Pancreas (tissue), 10 donors: ENCODE data around the gene SEC24D. TPM values are rescaled to one million over a fixed set of nuclear protein-coding genes. Genes with fewer than 3 reads are reported as not detected.

Source experiments
- ATAC-seq, 4 donors: fragments of 200-7000 bp; cut with Tn5 transposase; one replicate each; pipeline versions ENCODE4 v1.8.0 to v1.9.1; 2020; ENCODE audit warnings: mild to moderate bottlenecking in 4 of 4, moderate library complexity in 4 of 4
- DNase-seq, 6 donors: peaks; one replicate each; pipeline ENCODE4 v3.0.0-alpha.2; 2020
- FAIRE-seq: peaks from 2 replicates; lab custom pipeline; 2012; peaks lifted over from hg19 to GRCh38; lab: Jason Lieb, UNC
- H3K27ac ChIP-seq, 4 donors: fragments of 200-600 bp; sonication (generic); 1 replicate in 3 of 4; 2 replicates in 1 of 4; pipeline versions ENCODE4 v1.5.0 to v1.8.0; 2020
- H3K27me3 ChIP-seq, 4 donors: fragments of 200-600 bp; one replicate each; pipeline ENCODE4 v1.8.0; 2021
- H3K36me3 ChIP-seq, 3 donors: fragments of 200-600 bp; sonication (generic) in 1 of 3; one replicate each; pipeline versions ENCODE4 v1.5.0 to v1.8.0; 2020 to 2021
- H3K4me1 ChIP-seq, 3 donors: fragments of 200-600 bp; one replicate each; pipeline ENCODE4 v1.8.0; 2021
- H3K4me3 ChIP-seq, 4 donors: fragments of 200-600 bp; sonication (generic) in 2 of 4; one replicate each; pipeline versions ENCODE4 v1.5.0 to v1.8.0; 2020 to 2021
- H3K9me3 ChIP-seq, 4 donors: fragments of 200-600 bp; one replicate each; pipeline ENCODE4 v1.8.0; 2021
- WGBS, 2 donors: extraction: QIAGEN DNeasy Blood & Tissue Kit; methylation state at CpG; one replicate each; pipeline ENCODE4 v1.1.7; 2013; 5-methylcytosine and 5-hydroxymethylcytosine counted together
- intact Hi-C, 3 donors: fragments of 100-400 bp; cut with DNase I; formaldehyde crosslinking; loops; one replicate each; pipeline versions ENCODE4 v1.11.1 to v1.14.2; 2022
- polyA plus RNA-seq, 2 donors: library from polyadenylated mRNA; stranded (reverse); fragments of 200-250 nt; gene quantifications; one replicate each; pipeline ENCODE4 v1.2.3, GENCODE V29; 2013
- total RNA-seq, 6 donors: library from RNA; stranded (reverse); fragmentation: NEBNext Ultra II Directional in 4 of 6; extraction: Animal tissue kit (Norgen Biotek cat#: 25700) in 4 of 6; gene quantifications; one replicate each; pipeline versions ENCODE4 v1.2.1 to v1.2.4, GENCODE V29; 2021 to 2023
- TF ChIP-seq, protein P1 (sequence below), 4 donors: fragments of 200-600 bp; sonication (generic) in 3 of 4; IDR thresholded peaks; one replicate each; pipeline versions ENCODE4 v1.5.0 to v1.8.0; 2021; ENCODE audit warnings: antibody characterized with exemption in 4 of 4
- donor health status: healthy with polysubstance abuse.
- donor health status: DM: no; HTN: no; CAD: no; lungs with moderate emphysema.
- donor health status: DM: no; HTN: no; CAD: no.
- donor health status: control.
- donor health status: control.
- donor health status: Bipolar disorder and iron deficiency.
- donor health status: DM: yes; HTN: yes; CAD: no.
- donor health status: DM: no; HTN: no; CAD: no.
- donor health status: DM: no; HTN: no; CAD: no.
- donor health status: DM: yes; HTN: yes; CAD: no.

SEC24D gene
- total and polyA plus RNA-seq, 8 donors: 10.9 to 49.6 (median 35.1) TPM

DNA sequence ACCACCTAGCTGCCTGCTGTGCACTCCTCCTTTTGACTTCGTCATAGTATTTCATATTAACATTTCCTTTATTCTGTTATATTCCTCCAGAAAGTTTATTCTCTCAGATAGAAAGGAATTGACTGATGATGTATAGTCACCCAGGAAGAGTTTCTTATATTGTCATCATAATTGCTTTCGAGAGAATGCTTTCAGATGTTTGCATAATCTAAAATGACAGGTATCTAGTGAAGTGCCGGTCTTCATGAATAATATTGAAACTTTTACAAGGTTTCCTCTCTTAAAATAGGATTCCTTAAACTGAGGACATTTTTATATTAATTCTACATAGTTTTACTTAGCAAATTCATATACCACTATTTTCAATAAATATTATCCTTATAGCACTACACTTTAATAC, 10.1 kb downstream of the SEC24D start:
- 35% methylated on average over 3 of the region's 3 CpGs for WGBS, 2 donors
- DNase-seq: no peak
- Histone ChIP-seq H3K27ac (peak overlapping the region in 2 of 4 donors; percentile 14 to 68), H3K36me3 (no peaks in the 10 kb centered on the region), H3K4me3 (no peak overlapping the region), H3K9me3 (no peaks in the 10 kb centered on the region), H3K27me3 (no peaks in the 10 kb centered on the region), H3K4me1 (peaks cover 24 to 69% (median 37%) of the 10 kb centered on the region in 3 donors)
- intact Hi-C loops: no loop called here
- TF ChIP-seq, protein P1, sequence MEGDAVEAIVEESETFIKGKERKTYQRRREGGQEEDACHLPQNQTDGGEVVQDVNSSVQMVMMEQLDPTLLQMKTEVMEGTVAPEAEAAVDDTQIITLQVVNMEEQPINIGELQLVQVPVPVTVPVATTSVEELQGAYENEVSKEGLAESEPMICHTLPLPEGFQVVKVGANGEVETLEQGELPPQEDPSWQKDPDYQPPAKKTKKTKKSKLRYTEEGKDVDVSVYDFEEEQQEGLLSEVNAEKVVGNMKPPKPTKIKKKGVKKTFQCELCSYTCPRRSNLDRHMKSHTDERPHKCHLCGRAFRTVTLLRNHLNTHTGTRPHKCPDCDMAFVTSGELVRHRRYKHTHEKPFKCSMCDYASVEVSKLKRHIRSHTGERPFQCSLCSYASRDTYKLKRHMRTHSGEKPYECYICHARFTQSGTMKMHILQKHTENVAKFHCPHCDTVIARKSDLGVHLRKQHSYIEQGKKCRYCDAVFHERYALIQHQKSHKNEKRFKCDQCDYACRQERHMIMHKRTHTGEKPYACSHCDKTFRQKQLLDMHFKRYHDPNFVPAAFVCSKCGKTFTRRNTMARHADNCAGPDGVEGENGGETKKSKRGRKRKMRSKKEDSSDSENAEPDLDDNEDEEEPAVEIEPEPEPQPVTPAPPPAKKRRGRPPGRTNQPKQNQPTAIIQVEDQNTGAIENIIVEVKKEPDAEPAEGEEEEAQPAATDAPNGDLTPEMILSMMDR (IDR thresholded peaks at IDR 0.05): no peak
- FAIRE-seq: no peak
- no peak for ATAC-seq

DNA sequence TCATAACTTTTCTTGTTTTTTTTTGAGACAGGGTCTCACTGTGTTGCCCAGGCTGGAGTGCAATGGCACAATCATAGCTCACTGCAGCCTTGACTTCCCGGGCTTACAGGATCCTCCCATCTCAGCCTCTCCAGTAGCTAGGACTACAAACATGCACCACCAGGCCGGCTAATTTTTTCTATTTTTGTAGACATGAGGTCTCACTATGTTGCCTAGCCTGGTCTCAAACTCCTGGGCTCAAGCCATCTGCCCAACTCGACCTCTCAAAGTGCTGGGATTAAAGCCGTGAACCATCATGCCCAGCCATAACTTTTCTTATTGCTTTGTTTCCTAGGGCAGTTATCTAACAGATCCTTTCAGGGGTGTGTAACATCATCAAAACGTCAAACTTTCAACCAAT, 11.8 kb downstream of the SEC24D start:
- Histone ChIP-seq H3K36me3 (no peaks in the 10 kb centered on the region), H3K27me3 (no peaks in the 10 kb centered on the region), H3K27ac (peak overlapping the region in 2 of 4 donors; percentile 53 to 68), H3K4me3 (no peak overlapping the region), H3K9me3 (no peaks in the 10 kb centered on the region), H3K4me1 (peaks cover 24 to 69% (median 37%) of the 10 kb centered on the region in 3 donors)
- DNase-seq (no peak), FAIRE-seq (no peak), ATAC-seq (no peak)
- 52 to 59% methylated on average over 5 of the region's 5 CpGs for WGBS, 2 donors
- TF ChIP-seq, protein P1 (IDR thresholded peaks at IDR 0.05): no peak
- intact Hi-C loops: no loop called here

DNA sequence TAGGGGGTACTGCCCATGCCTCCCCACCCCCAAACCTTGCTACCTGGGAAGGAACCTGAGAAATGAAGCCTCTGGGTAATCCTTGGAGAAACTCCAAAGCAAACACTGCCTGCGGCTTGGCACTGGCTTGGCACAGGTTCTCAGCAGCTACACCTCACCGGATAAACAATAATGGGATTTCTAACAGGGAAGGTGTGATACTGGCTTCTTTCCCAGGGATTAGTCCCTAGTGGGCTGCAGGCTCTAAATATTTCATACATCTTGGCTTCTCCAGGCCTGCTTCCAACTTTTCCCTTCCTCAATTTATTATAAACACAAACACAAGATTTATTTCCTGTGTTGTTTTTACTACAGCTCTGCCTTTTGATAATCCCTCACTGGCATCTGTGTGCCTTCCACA, 12.5 kb downstream of the SEC24D start:
- DNase-seq (peak in 5 of 6 donors; percentile 75 to 81 (median 78)), FAIRE-seq (no peak), ATAC-seq (peak; percentile 89 to 94 (median 92))
- Histone ChIP-seq H3K27me3 (no peaks in the 10 kb centered on the region), H3K4me3 (no peak overlapping the region), H3K36me3 (no peaks in the 10 kb centered on the region), H3K9me3 (no peaks in the 10 kb centered on the region), H3K27ac (peak overlapping the region in 3 of 4 donors; percentile 33 to 68 (median 53)), H3K4me1 (peaks cover 24 to 69% (median 37%) of the 10 kb centered on the region in 3 donors)
- intact Hi-C loops: no loop called here
- WGBS, 2 donors: 12% methylated on average over 2 of the region's 2 CpGs
- TF ChIP-seq, protein P1 (IDR thresholded peaks at IDR 0.05): no peak

DNA sequence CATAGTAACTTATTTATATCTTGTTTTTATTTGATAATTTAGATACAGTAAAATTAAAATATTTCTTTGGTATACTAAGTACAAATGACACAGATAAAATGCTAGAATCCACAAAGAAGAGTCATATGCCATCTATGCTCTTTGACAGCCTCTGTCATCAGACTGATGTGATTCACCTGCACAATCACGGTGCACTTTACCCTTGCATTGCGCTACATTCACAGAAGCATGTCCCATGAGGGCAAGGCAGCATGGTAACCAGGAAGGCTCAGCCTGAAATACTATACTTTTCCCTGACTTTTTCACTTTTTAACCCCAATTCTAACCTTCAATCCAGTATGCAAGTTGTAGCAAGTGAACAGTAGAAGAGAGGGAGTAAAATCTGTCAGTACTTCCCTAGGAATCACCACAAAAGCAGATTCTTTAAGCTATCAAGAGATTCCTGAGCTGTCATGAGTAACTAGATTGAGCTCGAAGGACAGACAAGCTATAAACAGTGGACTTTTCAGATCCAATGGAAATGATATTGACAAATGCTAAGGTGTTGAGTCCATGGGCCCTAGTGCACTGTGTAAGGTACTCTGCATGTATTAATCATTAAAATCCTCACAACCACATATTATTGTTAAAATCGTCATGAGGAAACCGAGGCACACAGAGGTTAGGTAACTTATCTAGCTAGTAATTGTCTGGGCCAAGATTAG, 14.2 kb downstream of the SEC24D start:
- 56 to 63% methylated on average over 5 of the region's 5 CpGs for WGBS, 2 donors
- FAIRE-seq (no peak), ATAC-seq (no peak), DNase-seq (no peak)
- H3K4me3 ChIP-seq: no peak overlapping the region
- no peaks in the 10 kb centered on the region for H3K27me3 ChIP-seq
- peak overlapping the region in 2 of 4 donors; percentile 24 to 26 for H3K27ac ChIP-seq
- H3K9me3 ChIP-seq: no peaks in the 10 kb centered on the region
- intact Hi-C loops: no loop called here
- TF ChIP-seq, protein P1 (IDR thresholded peaks at IDR 0.05): no peak
- H3K36me3 ChIP-seq: no peaks in the 10 kb centered on the region
- H3K4me1 ChIP-seq: peaks cover 22 to 64% (median 30%) of the 10 kb centered on the region in 3 donors
